ENCODE results near the gene ACOT11.

ACOT11 gene

GRCh38 chr1:54606990-54607325 lies 58.9 kb downstream of the ACOT11 start:
- H3K36me3 ChIP-seq (ENCODE audit: control insufficient read depth in 2 of 2, insufficient read depth in 2 of 2, low read length in 2 of 2) = peaks cover 31% of the 10 kb centered on the region in 2 donors
- H3K9me3 ChIP-seq (ENCODE audit: control insufficient read depth in 2 of 2, low read length in 2 of 2) = no peaks in the 10 kb centered on the region
- no peak overlapping the region for H3K4me3 ChIP-seq (ENCODE audit: low read length in 2 of 2)
- peaks cover 16 to 24% of the 10 kb centered on the region in 2 donors for H3K4me1 ChIP-seq (ENCODE audit: control insufficient read depth in 2 of 2, insufficient read depth in 2 of 2, low read length in 2 of 2)
- H3K27me3 ChIP-seq (ENCODE audit: control insufficient read depth in 2 of 2, insufficient read depth in 2 of 2, low read length in 2 of 2) = no peaks in the 10 kb centered on the region
- peak overlapping the region; percentile 20 to 38 for H3K27ac ChIP-seq (ENCODE audit: low read depth in 2 of 2, low read length in 2 of 2)
- no peak overlapping the region for H3K9ac ChIP-seq (ENCODE audit: low read depth in 1 of 2, low read length in 2 of 2)

- Histone ChIP-seq H3K27ac (ENCODE audit: low read depth in 2 of 2, low read length in 2 of 2) (no peak overlapping the region), H3K9ac (ENCODE audit: low read depth in 1 of 2, low read length in 2 of 2) (no peak overlapping the region), H3K27me3 (ENCODE audit: control insufficient read depth in 2 of 2, insufficient read depth in 2 of 2, low read length in 2 of 2) (no peaks in the 10 kb centered on the region), H3K9me3 (ENCODE audit: control insufficient read depth in 2 of 2, low read length in 2 of 2) (no peaks in the 10 kb centered on the region), H3K4me1 (ENCODE audit: control insufficient read depth in 2 of 2, insufficient read depth in 2 of 2, low read length in 2 of 2) (peaks cover 16 to 24% of the 10 kb centered on the region in 2 donors), H3K36me3 (ENCODE audit: control insufficient read depth in 2 of 2, insufficient read depth in 2 of 2, low read length in 2 of 2) (peaks cover 31% of the 10 kb centered on the region in 2 donors), H3K4me3 (ENCODE audit: low read length in 2 of 2) (no peak overlapping the region)
Measured at GRCh38 chr1:54607821-54608565, 60.0 kb downstream of the ACOT11 start.

GRCh38 chr1:54608566-54609230 lies 60.7 kb downstream of the ACOT11 start:
- H3K27me3 ChIP-seq (ENCODE audit: control insufficient read depth in 2 of 2, insufficient read depth in 2 of 2, low read length in 2 of 2) = no peaks in the 10 kb centered on the region
- no peak overlapping the region for H3K4me3 ChIP-seq (ENCODE audit: low read length in 2 of 2)
- peaks cover 31% of the 10 kb centered on the region in 2 donors for H3K36me3 ChIP-seq (ENCODE audit: control insufficient read depth in 2 of 2, insufficient read depth in 2 of 2, low read length in 2 of 2)
- no peak overlapping the region for H3K27ac ChIP-seq (ENCODE audit: low read depth in 2 of 2, low read length in 2 of 2)
- H3K9ac ChIP-seq (ENCODE audit: low read depth in 1 of 2, low read length in 2 of 2) = no peak overlapping the region
- H3K4me1 ChIP-seq (ENCODE audit: control insufficient read depth in 2 of 2, insufficient read depth in 2 of 2, low read length in 2 of 2) = peaks cover 14 to 21% of the 10 kb centered on the region in 2 donors
- no peaks in the 10 kb centered on the region for H3K9me3 ChIP-seq (ENCODE audit: control insufficient read depth in 2 of 2, low read length in 2 of 2)

DNA sequence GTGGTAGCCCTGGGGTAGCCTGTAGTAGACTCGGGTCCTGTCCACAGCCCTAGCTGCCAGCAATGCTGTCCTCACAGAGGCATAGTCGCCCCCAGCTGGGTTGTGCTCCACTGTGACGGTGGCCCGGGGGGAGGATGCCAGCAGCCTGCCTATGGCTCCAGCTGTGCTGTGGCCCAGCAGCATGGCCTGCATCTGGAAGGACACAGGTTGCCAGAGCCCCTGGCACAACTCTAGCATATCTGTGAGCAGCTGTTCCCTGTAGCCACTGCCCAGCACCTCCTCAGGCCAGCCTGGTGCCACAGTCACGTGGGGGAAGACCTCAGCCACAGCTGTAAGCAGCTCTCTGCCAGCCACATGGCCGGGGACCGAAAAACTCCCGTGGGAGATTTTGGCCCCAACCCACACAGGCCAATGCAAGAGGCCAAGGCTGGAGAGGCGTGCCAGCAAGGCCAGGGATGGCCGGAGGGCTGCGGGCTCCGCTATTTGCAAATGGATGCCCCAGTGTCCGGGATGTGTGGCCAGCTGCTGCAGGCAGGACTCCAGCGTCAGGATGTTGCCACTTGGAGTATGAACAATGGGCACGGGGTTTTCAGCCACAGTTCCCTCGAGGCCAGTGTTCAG lies 61.4 kb downstream of the ACOT11 start:
- no peak overlapping the region for H3K27ac ChIP-seq (ENCODE audit: low read depth in 2 of 2, low read length in 2 of 2)
- H3K4me1 ChIP-seq (ENCODE audit: control insufficient read depth in 2 of 2, insufficient read depth in 2 of 2, low read length in 2 of 2) = peaks cover 13 to 15% of the 10 kb centered on the region in 2 donors
- H3K36me3 ChIP-seq (ENCODE audit: control insufficient read depth in 2 of 2, insufficient read depth in 2 of 2, low read length in 2 of 2) = peaks cover 31% of the 10 kb centered on the region in 2 donors
- no peaks in the 10 kb centered on the region for H3K27me3 ChIP-seq (ENCODE audit: control insufficient read depth in 2 of 2, insufficient read depth in 2 of 2, low read length in 2 of 2)
- no peak overlapping the region for H3K4me3 ChIP-seq (ENCODE audit: low read length in 2 of 2)
- no peaks in the 10 kb centered on the region for H3K9me3 ChIP-seq (ENCODE audit: control insufficient read depth in 2 of 2, low read length in 2 of 2)
- H3K9ac ChIP-seq (ENCODE audit: low read depth in 1 of 2, low read length in 2 of 2) = no peak overlapping the region

DNA sequence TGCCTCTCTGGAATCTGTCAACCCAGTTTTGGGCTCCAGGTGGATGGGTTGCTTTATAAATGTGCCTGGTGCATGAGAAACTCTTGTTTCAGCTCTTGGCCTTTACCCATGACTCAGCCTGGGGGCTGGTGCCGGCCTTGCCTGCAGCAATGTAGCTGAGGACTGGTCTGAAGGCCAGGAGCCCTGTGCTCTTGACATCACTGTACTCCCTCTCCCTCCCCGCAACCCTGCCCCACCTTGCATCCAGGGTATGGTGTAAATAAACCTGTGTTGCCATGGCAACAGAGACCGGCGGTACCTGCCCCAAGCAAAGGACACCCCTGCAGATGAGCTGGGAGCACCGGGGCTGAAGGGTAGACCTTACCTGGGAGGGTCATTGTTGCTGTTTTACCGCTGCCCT lies 62.0 kb downstream of the ACOT11 start:
- H3K4me3 ChIP-seq (ENCODE audit: low read length in 2 of 2) = no peak overlapping the region
- H3K9me3 ChIP-seq (ENCODE audit: control insufficient read depth in 2 of 2, low read length in 2 of 2) = no peaks in the 10 kb centered on the region
- H3K36me3 ChIP-seq (ENCODE audit: control insufficient read depth in 2 of 2, insufficient read depth in 2 of 2, low read length in 2 of 2) = peaks cover 26 to 27% of the 10 kb centered on the region in 2 donors
- H3K9ac ChIP-seq (ENCODE audit: low read depth in 1 of 2, low read length in 2 of 2) = no peak overlapping the region
- no peaks in the 10 kb centered on the region for H3K27me3 ChIP-seq (ENCODE audit: control insufficient read depth in 2 of 2, insufficient read depth in 2 of 2, low read length in 2 of 2)
- H3K27ac ChIP-seq (ENCODE audit: low read depth in 2 of 2, low read length in 2 of 2) = no peak overlapping the region
- H3K4me1 ChIP-seq (ENCODE audit: control insufficient read depth in 2 of 2, insufficient read depth in 2 of 2, low read length in 2 of 2) = peaks cover 11 to 13% of the 10 kb centered on the region in 2 donors

GRCh38 chr1:54610601-54611580 lies 62.9 kb downstream of the ACOT11 start:
- Histone ChIP-seq H3K9ac (ENCODE audit: low read depth in 1 of 2, low read length in 2 of 2) (no peak overlapping the region), H3K27me3 (ENCODE audit: control insufficient read depth in 2 of 2, insufficient read depth in 2 of 2, low read length in 2 of 2) (no peaks in the 10 kb centered on the region), H3K4me1 (ENCODE audit: control insufficient read depth in 2 of 2, insufficient read depth in 2 of 2, low read length in 2 of 2) (peaks cover 11 to 12% of the 10 kb centered on the region in 2 donors), H3K36me3 (ENCODE audit: control insufficient read depth in 2 of 2, insufficient read depth in 2 of 2, low read length in 2 of 2) (peaks cover 25 to 26% of the 10 kb centered on the region in 2 donors), H3K9me3 (ENCODE audit: control insufficient read depth in 2 of 2, low read length in 2 of 2) (no peaks in the 10 kb centered on the region), H3K4me3 (ENCODE audit: low read length in 2 of 2) (no peak overlapping the region), H3K27ac (ENCODE audit: low read depth in 2 of 2, low read length in 2 of 2) (no peak overlapping the region)

GRCh38 chr1:54611621-54612020 lies 63.6 kb downstream of the ACOT11 start:
- no peaks in the 10 kb centered on the region for H3K9me3 ChIP-seq (ENCODE audit: control insufficient read depth in 2 of 2, low read length in 2 of 2)
- H3K27ac ChIP-seq (ENCODE audit: low read depth in 2 of 2, low read length in 2 of 2) = no peak overlapping the region
- H3K4me1 ChIP-seq (ENCODE audit: control insufficient read depth in 2 of 2, insufficient read depth in 2 of 2, low read length in 2 of 2) = peaks cover 4 to 5% of the 10 kb centered on the region in 2 donors
- no peak overlapping the region for H3K4me3 ChIP-seq (ENCODE audit: low read length in 2 of 2)
- H3K9ac ChIP-seq (ENCODE audit: low read depth in 1 of 2, low read length in 2 of 2) = no peak overlapping the region
- H3K27me3 ChIP-seq (ENCODE audit: control insufficient read depth in 2 of 2, insufficient read depth in 2 of 2, low read length in 2 of 2) = no peaks in the 10 kb centered on the region
- H3K36me3 ChIP-seq (ENCODE audit: control insufficient read depth in 2 of 2, insufficient read depth in 2 of 2, low read length in 2 of 2) = peaks cover 19 to 23% of the 10 kb centered on the region in 2 donors

DNA sequence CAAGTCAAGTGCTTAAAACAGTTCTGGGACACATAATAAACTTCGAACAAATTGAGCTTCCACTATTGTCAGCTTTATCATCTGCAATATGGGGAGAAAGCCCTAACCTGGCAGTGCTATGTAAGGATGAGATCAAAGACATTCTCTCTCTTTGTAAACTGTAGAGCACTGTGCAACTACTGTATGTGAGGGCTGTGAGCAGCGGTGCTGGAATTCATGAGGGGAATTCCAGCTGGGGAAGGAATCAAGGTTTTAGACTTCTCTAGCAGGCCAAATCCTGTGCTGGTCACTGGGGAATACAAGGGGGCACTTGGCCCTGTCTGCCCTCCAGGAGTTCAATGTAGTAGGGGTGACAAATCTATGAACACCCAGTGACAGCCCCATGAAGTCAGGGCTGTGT lies 66.0 kb downstream of the ACOT11 start:
- peaks cover 4 to 10% of the 10 kb centered on the region in 2 donors for H3K36me3 ChIP-seq (ENCODE audit: control insufficient read depth in 2 of 2, insufficient read depth in 2 of 2, low read length in 2 of 2)
- H3K27ac ChIP-seq (ENCODE audit: low read depth in 2 of 2, low read length in 2 of 2) = no peak overlapping the region
- H3K9ac ChIP-seq (ENCODE audit: low read depth in 1 of 2, low read length in 2 of 2) = no peak overlapping the region
- no peak overlapping the region for H3K4me3 ChIP-seq (ENCODE audit: low read length in 2 of 2)
- no peaks in the 10 kb centered on the region for H3K27me3 ChIP-seq (ENCODE audit: control insufficient read depth in 2 of 2, insufficient read depth in 2 of 2, low read length in 2 of 2)
- no peaks in the 10 kb centered on the region for H3K9me3 ChIP-seq (ENCODE audit: control insufficient read depth in 2 of 2, low read length in 2 of 2)
- no peaks in the 10 kb centered on the region for H3K4me1 ChIP-seq (ENCODE audit: control insufficient read depth in 2 of 2, insufficient read depth in 2 of 2, low read length in 2 of 2)

DNA sequence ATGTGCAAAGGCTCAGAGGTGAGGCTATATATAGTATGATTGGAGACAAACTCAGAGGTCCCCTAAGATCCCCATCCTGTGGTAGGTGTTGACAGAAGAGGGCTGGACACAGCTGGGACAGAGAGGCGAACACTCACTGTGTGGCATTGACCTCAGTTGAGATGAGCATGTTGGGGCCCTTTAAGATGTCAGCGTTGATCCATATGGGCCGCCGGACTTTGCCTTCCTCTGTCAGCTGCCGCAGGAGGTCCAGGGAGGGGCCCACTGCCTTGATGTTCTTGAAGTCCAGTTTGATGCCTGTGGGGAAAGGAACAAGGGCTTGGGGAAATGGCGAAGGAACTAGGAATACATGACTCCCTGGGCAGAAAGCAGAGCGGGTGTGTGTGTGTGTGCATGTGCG lies 66.5 kb downstream of the ACOT11 start:
- no peak overlapping the region for H3K27ac ChIP-seq (ENCODE audit: low read depth in 2 of 2, low read length in 2 of 2)

More for the DNA sequence above, 66.5 kb downstream of the ACOT11 start:
- no peaks in the 10 kb centered on the region for H3K4me1 ChIP-seq (ENCODE audit: control insufficient read depth in 2 of 2, insufficient read depth in 2 of 2, low read length in 2 of 2)
- no peaks in the 10 kb centered on the region for H3K27me3 ChIP-seq (ENCODE audit: control insufficient read depth in 2 of 2, insufficient read depth in 2 of 2, low read length in 2 of 2)
- H3K4me3 ChIP-seq (ENCODE audit: low read length in 2 of 2) = no peak overlapping the region
- no peaks in the 10 kb centered on the region for H3K9me3 ChIP-seq (ENCODE audit: control insufficient read depth in 2 of 2, low read length in 2 of 2)
- peaks cover 0 to 10% of the 10 kb centered on the region in 2 donors for H3K36me3 ChIP-seq (ENCODE audit: control insufficient read depth in 2 of 2, insufficient read depth in 2 of 2, low read length in 2 of 2)
- H3K9ac ChIP-seq (ENCODE audit: low read depth in 1 of 2, low read length in 2 of 2) = no peak overlapping the region

Measured in mucosa of rectum (tissue), 2 donors.